ENCODE measurements around the gene TPBG. TPM values are rescaled to one million over a fixed set of nuclear protein-coding genes. Genes with fewer than 3 reads are reported as not detected.

Gene TPBG
- total RNA-seq, 1 donor from 2014 or later, result 168 TPM

DNA sequence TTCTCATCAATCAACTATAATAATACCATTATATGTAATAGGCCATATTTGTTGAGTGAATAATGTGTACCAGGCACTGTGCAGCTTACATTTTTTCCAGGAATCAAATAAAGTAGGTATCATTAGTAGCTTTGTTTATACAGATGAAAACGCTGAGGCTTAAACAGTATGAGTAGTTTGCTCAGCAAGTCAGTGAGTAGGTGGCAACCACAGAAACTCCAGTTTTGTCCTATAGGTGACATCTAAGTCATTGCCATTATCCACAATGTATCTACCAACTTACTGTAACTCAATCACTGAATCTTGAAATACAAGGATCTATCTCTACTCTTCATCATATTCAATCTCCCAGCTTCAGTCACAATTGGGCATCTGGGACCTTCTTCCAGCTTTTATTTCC lies 29.8 kb upstream of the TPBG start:
- no peak for DNase-seq (ENCODE audit: extremely low spot score, unreplicated experiment)
- TF ChIP-seq, protein P1, sequence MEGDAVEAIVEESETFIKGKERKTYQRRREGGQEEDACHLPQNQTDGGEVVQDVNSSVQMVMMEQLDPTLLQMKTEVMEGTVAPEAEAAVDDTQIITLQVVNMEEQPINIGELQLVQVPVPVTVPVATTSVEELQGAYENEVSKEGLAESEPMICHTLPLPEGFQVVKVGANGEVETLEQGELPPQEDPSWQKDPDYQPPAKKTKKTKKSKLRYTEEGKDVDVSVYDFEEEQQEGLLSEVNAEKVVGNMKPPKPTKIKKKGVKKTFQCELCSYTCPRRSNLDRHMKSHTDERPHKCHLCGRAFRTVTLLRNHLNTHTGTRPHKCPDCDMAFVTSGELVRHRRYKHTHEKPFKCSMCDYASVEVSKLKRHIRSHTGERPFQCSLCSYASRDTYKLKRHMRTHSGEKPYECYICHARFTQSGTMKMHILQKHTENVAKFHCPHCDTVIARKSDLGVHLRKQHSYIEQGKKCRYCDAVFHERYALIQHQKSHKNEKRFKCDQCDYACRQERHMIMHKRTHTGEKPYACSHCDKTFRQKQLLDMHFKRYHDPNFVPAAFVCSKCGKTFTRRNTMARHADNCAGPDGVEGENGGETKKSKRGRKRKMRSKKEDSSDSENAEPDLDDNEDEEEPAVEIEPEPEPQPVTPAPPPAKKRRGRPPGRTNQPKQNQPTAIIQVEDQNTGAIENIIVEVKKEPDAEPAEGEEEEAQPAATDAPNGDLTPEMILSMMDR (conservative IDR thresholded peaks at IDR 0.05), result no peak
- Mint-ChIP-seq H3K27ac (no peak overlapping the region), H3K27me3 (no peaks in the 10 kb centered on the region), H3K36me3 (no peaks in the 10 kb centered on the region), H3K9me3 (no peaks in the 10 kb centered on the region), H3K4me3 (no peak overlapping the region), H3K4me1 (ENCODE audit: unreplicated experiment) (peaks cover 18% of the 10 kb centered on the region)

DNA sequence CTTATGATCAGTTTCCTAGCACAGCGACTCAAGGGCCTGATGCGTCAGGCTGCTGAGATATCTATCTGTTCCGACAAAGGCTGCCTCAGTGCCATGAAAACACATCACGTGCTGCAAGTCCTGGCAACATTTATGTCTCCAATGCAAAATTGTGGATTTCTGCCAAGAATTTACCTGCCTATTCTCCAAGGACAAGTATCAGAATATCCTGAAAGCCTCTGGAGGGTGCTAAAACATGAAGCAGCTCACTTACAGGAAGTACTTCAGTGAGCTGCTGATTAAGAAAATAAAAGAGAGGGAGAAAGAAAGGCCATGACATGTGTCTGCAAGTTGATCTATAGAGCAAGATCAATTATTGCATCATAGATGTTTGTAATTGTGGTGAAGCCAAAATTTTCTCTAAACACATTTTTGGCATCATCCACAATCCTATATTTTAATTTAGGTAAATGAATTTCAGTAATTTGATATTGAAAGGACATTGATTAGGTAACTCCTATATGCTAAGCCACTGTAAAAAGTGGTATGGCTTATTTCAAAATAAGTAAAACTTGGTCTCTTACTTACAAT lies 25.8 kb upstream of the TPBG start:
- Mint-ChIP-seq H3K27ac (no peak overlapping the region), H3K27me3 (no peaks in the 10 kb centered on the region), H3K4me3 (no peak overlapping the region), H3K9me3 (peaks cover 13% of the 10 kb centered on the region), H3K36me3 (no peaks in the 10 kb centered on the region), H3K4me1 (ENCODE audit: unreplicated experiment) (no peaks in the 10 kb centered on the region)
- no peak for DNase-seq (ENCODE audit: extremely low spot score, unreplicated experiment)
- TF ChIP-seq, protein P1 (conservative IDR thresholded peaks at IDR 0.05), result no peak

DNA sequence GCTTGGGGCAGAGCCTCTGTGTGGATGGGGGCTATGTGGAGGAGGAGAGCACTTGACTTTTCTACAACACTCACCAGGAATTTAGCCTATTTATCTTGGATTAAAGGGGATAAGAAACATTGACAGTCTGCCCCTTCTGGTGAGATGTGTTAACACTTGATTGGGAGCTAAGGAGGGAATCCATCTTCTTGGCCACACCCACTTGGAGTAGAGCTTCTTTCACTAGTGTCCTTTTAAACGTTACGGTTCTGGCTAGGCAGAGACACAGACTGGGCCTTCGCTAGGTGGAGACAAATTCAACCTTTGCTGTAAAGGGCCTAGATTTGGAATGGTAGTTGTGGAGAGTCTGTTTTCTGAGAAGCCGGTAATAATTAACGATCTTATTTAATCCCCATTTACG lies 15.5 kb upstream of the TPBG start:
- H3K4me1 Mint-ChIP-seq (ENCODE audit: unreplicated experiment), result no peaks in the 10 kb centered on the region
- no peak overlapping the region for H3K4me3 Mint-ChIP-seq
- no peak for DNase-seq (ENCODE audit: extremely low spot score, unreplicated experiment)
- TF ChIP-seq, protein P1 (conservative IDR thresholded peaks at IDR 0.05), result peak; percentile 23
- H3K36me3 Mint-ChIP-seq, result no peaks in the 10 kb centered on the region
- peaks cover 5% of the 10 kb centered on the region for H3K9me3 Mint-ChIP-seq
- no peak overlapping the region for H3K27ac Mint-ChIP-seq
- no peaks in the 10 kb centered on the region for H3K27me3 Mint-ChIP-seq

GRCh38 chr6:82353848-82354247 lies 9.8 kb upstream of the TPBG start:
- Mint-ChIP-seq H3K27ac (no peak overlapping the region), H3K4me1 (ENCODE audit: unreplicated experiment) (no peaks in the 10 kb centered on the region), H3K27me3 (no peaks in the 10 kb centered on the region), H3K36me3 (no peaks in the 10 kb centered on the region), H3K9me3 (no peaks in the 10 kb centered on the region), H3K4me3 (no peak overlapping the region)
- TF ChIP-seq, protein P1 (conservative IDR thresholded peaks at IDR 0.05), result no peak
- no peak for DNase-seq (ENCODE audit: extremely low spot score, unreplicated experiment)

GRCh38 chr6:82360552-82360951 lies 3.1 kb upstream of the TPBG start:
- Mint-ChIP-seq H3K4me3 (no peak overlapping the region), H3K27ac (no peak overlapping the region), H3K9me3 (no peaks in the 10 kb centered on the region), H3K36me3 (peaks cover 2% of the 10 kb centered on the region), H3K4me1 (ENCODE audit: unreplicated experiment) (peaks cover 20% of the 10 kb centered on the region), H3K27me3 (peaks cover 26% of the 10 kb centered on the region)
- TF ChIP-seq, protein P1 (conservative IDR thresholded peaks at IDR 0.05), result no peak
- DNase-seq (ENCODE audit: extremely low spot score, unreplicated experiment), result no peak

- H3K9me3 Mint-ChIP-seq, result no peaks in the 10 kb centered on the region
- H3K36me3 Mint-ChIP-seq, result peaks cover 11% of the 10 kb centered on the region
- peaks cover 20% of the 10 kb centered on the region for H3K4me1 Mint-ChIP-seq (ENCODE audit: unreplicated experiment)
- peak overlapping the region; percentile 63 for H3K4me3 Mint-ChIP-seq
- TF ChIP-seq, protein P1 (conservative IDR thresholded peaks at IDR 0.05), result no peak
- H3K27ac Mint-ChIP-seq, result no peak overlapping the region
- peaks cover 27% of the 10 kb centered on the region for H3K27me3 Mint-ChIP-seq
- DNase-seq (ENCODE audit: extremely low spot score, unreplicated experiment), result no peak
Measured at GRCh38 chr6:82361631-82362030, 2.0 kb upstream of the TPBG start.

Measured in type B pancreatic cell (in vitro differentiated cells).